Testis (tissue), 3 donors: ENCODE data around the gene TLX2. TPM values are rescaled to one million over a fixed set of nuclear protein-coding genes. Genes with fewer than 3 reads are reported as not detected.

ENCODE experiments used
- DNase-seq: peaks from one replicate; pipeline ENCODE4 v3.0.0-alpha.2; 2019
- H3K27ac ChIP-seq, 2 donors: fragments of 200-600 bp; sonication (generic); one replicate each; pipeline ENCODE4 v1.5.1; 2019
- H3K27me3 ChIP-seq: fragments of 200-600 bp; sonication (generic); one replicate; pipeline ENCODE4 v1.5.1; 2019
- H3K36me3 ChIP-seq: fragments of 200-600 bp; sonication (generic); one replicate; pipeline ENCODE4 v1.5.1; 2017; ENCODE audit warnings: low read depth; ENCODE audit errors: missing control alignments
- H3K4me1 ChIP-seq: fragments of 200-600 bp; sonication (generic); one replicate; pipeline ENCODE4 v1.5.1; 2019
- H3K4me3 ChIP-seq, 2 donors: fragments of 200-600 bp; sonication (generic); one replicate each; pipeline ENCODE4 v1.5.1; 2017 to 2019
- H3K9me3 ChIP-seq: fragments of 200-600 bp; sonication (generic); one replicate; pipeline ENCODE4 v1.5.1; 2017
- CTCF ChIP-seq, 3 experiments: fragments of 450-650 bp in 2 of 3; fragments of 200-600 bp in 1 of 3; sonication (generic) in 1 of 3; IDR thresholded peaks; one replicate each; pipeline ENCODE4 v1.5.1; 2016 to 2019; ENCODE audit warnings: antibody characterized with exemption in 3 of 3, mild to moderate bottlenecking in 2 of 3, moderate library complexity in 1 of 3
- POLR2A ChIP-seq: fragments of 450-650 bp; IDR thresholded peaks from one replicate; pipeline ENCODE4 v1.6.1; 2017; ENCODE audit warnings: antibody characterized with exemption, mild to moderate bottlenecking, moderate library complexity
- WGBS, 2 donors: methylation state at CpG; one replicate each; pipeline ENCODE4 v1.1.5; 2018; 5-methylcytosine and 5-hydroxymethylcytosine counted together
- intact Hi-C: fragments of 100-400 bp; cut with DNase I; formaldehyde crosslinking; loops from one replicate; pipeline ENCODE4 v1.15.1; 2023; ENCODE audit warnings: low total_unique reads
- polyA plus RNA-seq: library from polyadenylated mRNA; stranded (reverse); fragments of 350-450 nt; fragmentation: Illumina TruSeq; extraction: RNeasy Lipid Tissue Mini Kit (QIAGEN cat#74804); gene quantifications from one replicate; pipeline ENCODE4 v1.2.3, GENCODE V29; 2014; ENCODE audit warnings: low read depth, low replicate concordance; ENCODE audit not compliant: insufficient read depth
- total RNA-seq, 2 donors: library from RNA; depleted of rRNA; stranded (reverse); fragments of >200 nt; gene quantifications; one replicate each; pipeline ENCODE4 v1.2.3, GENCODE V29; 2016

TLX2 gene
- total and polyA plus RNA-seq, 3 donors from 2014 or later = 1.1 to 4.5 (median 1.3) TPM

- H3K36me3 ChIP-seq = no peaks in the 10 kb centered on the region
- WGBS, 2 donors = 86% methylated on average over 5 to 7 of the region's 7 CpGs
- no peaks in the 10 kb centered on the region for H3K9me3 ChIP-seq
- DNase-seq = no peak
- intact Hi-C loops = no loop called here
- TF ChIP-seq POLR2A (no peak), CTCF (IDR thresholded peaks at IDR 0.05) (no peak)
- no peak overlapping the region for H3K27ac ChIP-seq
- no peak overlapping the region for H3K4me3 ChIP-seq
- no peaks in the 10 kb centered on the region for H3K27me3 ChIP-seq
- peaks cover 22% of the 10 kb centered on the region for H3K4me1 ChIP-seq
Observed at GRCh38 chr2:74550231-74550630, 36.0 kb downstream of the TLX2 start.

GRCh38 chr2:74551530-74551929 is 37.3 kb downstream of the TLX2 start:
- peaks cover 22% of the 10 kb centered on the region for H3K4me1 ChIP-seq
- TF ChIP-seq POLR2A = no peak
- no peak for TF ChIP-seq CTCF (IDR thresholded peaks at IDR 0.05)
- H3K36me3 ChIP-seq = no peaks in the 10 kb centered on the region
- no peak for DNase-seq
- H3K27me3 ChIP-seq = no peaks in the 10 kb centered on the region
- no peaks in the 10 kb centered on the region for H3K9me3 ChIP-seq
- intact Hi-C loops = no loop called here
- H3K27ac ChIP-seq = no peak overlapping the region
- no peak overlapping the region for H3K4me3 ChIP-seq

- no peaks in the 10 kb centered on the region for H3K27me3 ChIP-seq
- no peaks in the 10 kb centered on the region for H3K9me3 ChIP-seq
- DNase-seq = no peak
- H3K36me3 ChIP-seq = no peaks in the 10 kb centered on the region
- H3K4me1 ChIP-seq = peaks cover 22% of the 10 kb centered on the region
- TF ChIP-seq CTCF (IDR thresholded peaks at IDR 0.05) (no peak), POLR2A (no peak)
- H3K4me3 ChIP-seq = no peak overlapping the region
- intact Hi-C loops = no loop called here
- 86 to 87% methylated on average over 19 to 21 of the region's 21 CpGs for WGBS, 2 donors
- H3K27ac ChIP-seq = no peak overlapping the region
Observed at GRCh38 chr2:74551942-74552913, 38.0 kb downstream of the TLX2 start.

GRCh38 chr2:74552914-74553811 is 38.9 kb downstream of the TLX2 start:
- DNase-seq = peak; percentile 63
- Histone ChIP-seq H3K9me3 (no peaks in the 10 kb centered on the region), H3K27ac (peak overlapping the region; percentile 78 to 86), H3K36me3 (no peaks in the 10 kb centered on the region), H3K27me3 (no peaks in the 10 kb centered on the region), H3K4me3 (peak overlapping the region; percentile 66 to 73), H3K4me1 (peaks cover 22% of the 10 kb centered on the region)
- 13 to 25% methylated on average over 22 to 27 of the region's 27 CpGs for WGBS, 2 donors
- intact Hi-C loops = no loop called here
- TF ChIP-seq POLR2A = no peak
- TF ChIP-seq CTCF (IDR thresholded peaks at IDR 0.05) = no peak
